ENCODE data around the gene KIAA1191.
"Not testable (repeated sequence)": the region's sequence is repeated elsewhere in the genome, so short reads cannot be mapped to it uniquely, and the experiment has no call there.

Gene KIAA1191, protein sequence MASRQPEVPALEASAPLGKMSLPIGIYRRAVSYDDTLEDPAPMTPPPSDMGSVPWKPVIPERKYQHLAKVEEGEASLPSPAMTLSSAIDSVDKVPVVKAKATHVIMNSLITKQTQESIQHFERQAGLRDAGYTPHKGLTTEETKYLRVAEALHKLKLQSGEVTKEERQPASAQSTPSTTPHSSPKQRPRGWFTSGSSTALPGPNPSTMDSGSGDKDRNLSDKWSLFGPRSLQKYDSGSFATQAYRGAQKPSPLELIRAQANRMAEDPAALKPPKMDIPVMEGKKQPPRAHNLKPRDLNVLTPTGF

DNA sequence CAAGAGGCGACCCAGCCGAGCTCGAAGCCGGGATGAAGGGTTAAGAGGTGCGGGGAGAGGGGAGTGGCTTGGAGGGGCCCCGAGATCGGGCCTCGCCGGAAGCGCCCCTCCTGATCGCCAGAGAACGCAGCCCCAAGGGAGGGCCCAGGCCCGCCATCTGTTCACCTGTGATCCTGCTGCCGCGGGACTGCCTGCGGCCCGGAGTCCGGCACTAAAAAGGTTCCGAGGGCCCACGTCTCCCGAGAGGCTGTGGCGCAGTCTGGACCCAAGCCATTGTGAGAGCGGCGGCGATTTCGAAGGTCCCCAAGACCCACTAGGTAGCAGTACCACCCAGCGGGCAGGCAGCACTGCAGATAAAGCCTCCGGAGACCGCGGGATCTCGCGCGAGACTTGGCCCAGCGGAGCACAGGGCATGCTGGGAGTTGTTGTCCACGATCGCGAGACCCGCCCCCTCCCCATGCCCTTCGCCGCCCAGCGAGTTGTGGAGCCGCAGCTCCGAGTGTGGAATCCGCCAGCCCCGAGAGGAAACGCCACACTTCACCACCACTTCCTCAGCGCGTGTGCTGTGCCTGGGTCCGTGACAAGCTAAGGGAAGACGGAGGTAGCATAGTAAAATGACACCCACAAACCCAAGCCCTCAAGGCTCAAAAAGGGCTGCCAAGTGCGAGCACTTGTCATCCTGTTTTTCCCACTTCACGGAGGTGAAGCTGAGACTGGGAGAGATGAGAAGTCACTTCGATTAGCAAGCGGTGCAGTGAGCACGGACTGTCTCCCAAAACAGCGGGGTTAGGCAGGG is at the start of gene KIAA1191:
KIAA1191 (minus strand) TSS at position 328 of the 796 bp plus-strand sequence. CDS start 2,256 bp downstream, outside the sequence.
- DNase-seq = peak; percentile 87 to 91

DNA sequence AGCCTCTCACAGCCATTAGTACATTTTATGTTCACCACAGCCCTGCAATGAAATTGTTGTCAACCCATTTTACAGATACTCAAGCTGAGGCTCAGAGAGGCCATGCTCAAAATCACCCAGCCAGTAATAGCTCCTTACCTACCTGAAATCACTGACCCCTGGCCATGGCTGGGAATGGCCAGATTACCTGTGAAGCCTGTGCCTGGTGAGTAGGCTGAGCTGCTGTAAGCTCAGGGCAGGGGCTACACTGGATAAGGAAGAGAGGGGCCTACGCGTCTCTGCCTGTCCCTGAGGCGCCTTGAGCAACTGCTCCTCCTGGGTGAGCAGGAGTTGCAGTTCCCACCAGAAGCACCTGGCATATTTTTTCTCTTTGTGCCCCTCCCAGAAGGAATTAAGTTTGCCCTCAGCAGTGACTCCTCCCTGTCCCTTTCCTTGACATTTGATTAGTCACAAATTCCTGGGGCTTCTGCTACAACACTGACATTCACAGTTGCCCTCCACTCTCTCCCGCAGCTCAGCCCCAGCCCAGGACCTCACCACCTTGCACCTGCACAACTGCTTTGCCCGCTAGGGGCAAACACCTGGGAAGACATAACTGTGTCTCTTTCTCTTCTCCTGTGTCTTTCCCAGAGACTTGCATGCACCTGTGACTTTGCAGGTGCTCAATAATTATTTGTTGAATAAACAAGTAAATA is 49.1 kb upstream of the KIAA1191 start:
- DNase-seq = no peak

DNA sequence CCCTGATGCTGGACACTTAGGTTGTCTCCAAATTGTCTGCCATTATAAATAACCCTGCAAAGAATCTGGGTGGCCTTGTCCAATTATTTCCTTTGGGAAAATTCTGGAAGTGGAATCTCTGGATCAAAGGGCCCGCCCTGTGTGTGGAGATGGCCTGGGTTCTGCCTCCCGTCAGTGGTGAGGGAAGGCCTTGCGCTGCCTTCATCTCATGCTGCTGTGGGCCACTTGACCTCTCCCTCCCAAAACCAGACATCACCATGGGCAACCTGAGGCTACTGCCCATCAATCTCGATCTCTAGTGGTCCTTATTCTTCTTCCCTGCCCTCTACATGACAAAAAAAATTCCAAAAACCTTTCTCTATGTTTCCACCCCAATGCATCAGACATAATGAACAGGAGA is 48.2 kb upstream of the KIAA1191 start:
- no peak for DNase-seq

DNA sequence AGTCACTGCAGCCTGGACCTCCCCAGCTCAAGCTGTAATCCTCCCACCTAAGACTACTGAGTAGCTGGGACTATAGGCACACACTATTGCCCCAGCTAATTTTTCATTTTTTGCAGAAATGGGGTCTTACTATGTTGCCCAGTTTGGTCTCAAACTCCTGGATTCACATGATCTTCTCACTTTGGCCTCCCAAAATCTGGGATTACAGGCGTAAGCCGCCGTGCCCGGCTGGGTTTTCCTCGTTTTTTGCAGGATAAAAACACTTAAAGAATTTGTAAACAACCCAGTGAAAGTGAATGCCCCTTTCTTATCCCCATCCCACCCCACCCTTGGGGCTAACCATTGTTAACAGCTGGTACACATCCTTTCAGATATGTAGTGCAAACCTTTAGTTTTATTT is 47.0 kb upstream of the KIAA1191 start:
- no peak for DNase-seq

DNA sequence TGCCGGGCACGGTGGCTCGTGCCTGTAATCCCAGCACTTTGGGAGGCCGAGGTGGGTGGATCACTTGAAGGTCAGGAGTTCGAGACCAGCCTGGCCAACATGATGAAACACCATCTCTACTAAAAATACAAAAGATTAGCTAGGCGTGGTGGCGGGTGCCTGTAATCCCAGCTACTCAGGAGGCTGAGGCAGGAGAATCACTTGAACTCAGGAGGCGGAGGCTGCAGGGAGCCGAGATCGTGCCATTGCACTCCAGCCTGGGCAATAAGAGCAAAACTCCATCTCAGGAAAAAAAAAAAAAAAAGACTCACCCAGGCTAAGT is 46.6 kb upstream of the KIAA1191 start:
- DNase-seq = not testable (repeated sequence)

DNA sequence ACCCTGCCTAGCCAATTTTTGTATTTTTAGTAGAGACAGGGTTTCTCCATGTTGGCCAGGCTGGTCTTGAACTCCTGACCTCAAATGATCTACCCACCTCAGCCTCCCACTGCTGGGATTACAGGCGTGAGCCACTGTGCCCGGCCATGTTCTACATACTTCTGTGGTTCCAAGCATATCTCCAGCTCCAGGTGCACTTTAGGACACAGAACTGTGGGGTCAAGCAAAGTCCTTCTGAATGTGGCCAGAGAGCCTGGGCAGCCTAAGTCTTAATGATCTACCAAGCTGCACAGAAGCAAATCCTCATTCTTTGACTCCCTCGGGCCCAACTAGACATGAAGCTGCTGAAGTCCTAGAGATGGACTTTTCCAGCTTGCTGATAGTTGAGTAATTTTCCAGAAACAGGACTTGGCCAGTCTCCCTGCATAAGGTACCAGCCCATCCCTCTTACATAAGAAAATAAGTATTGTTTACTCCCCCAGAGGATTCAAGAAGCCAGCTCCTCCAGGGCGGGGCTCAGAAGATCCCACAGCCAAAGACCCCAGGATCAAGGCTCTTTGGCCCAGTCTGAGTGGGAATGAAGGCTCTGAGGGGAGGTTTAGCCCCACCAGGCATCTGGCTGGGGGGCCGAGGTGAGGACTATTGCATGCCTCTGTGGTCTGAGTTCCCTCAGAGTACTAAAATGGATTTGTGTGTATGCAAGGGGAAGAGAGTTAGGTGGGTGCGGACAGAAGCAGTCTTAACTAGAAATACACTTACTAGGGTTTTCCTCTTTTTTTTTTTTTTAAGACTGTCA is 46.1 kb upstream of the KIAA1191 start:
- no peak for DNase-seq

DNA sequence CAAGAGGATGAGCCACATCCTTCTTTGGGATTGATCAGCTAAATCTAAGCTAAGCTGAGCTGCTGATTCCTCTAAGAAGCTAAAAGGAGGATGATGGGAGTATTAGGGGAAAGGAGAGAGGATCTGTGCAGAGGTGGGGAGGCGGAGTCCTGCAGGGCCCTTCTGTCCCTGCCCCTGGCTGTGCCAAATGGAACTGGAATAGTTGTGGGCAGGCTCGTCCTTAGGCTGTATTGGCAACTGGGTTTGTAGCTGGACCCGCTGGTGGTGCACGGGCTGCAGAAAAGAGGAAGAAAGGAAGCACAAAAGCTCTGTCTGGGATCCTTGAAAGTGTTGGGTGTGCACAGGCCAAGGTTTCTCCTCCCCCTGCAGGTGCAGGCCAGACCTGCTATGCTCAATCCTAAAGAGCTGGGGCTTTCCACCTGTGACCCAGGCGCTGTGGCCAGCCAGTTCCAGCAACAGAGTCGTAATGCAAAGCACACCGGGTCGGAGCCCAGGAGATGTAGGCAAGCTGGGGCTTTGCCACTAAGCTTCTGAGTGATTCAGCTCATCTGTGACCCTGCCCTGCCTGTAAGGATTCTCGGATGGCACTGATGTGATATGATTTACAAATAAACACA is 45.0 kb upstream of the KIAA1191 start:
- DNase-seq = no peak

DNA sequence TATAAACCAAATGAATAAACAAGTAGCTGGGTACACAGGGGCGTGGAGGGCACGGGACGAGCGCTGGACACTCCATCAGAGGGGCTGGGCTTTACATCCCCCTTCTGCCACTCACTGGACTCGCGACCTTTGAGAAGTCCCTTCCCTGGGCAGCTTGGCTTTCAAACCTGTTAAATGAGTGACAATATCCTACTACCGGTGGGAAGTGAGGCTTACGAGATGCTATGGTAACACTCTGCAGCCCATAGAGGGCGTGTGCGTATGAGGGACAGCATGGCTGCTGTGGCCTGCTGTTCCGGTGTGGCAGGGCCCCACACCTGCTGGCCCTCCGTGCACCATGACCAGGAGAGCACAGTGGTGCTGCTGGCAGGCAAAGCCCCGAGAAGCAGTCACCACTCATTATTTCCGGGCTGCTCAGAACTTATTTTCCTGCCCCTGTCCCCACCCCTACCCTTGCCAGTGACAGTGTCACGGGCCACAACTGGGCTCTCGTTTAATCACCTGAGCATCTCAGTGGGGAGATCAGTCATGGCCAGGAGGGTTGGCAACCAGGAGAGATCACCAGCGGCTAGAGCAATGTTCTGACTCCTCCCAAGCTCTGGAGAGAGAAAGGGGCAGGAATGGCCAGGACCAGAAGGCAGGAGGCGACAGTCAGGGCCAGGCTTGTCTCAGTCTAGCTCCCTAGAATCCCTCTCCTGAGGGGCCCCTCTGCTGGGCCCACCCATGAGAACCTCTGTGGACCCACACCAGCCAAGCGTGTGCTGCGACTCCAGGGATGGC is 44.3 kb upstream of the KIAA1191 start:
- no peak for DNase-seq

DNA sequence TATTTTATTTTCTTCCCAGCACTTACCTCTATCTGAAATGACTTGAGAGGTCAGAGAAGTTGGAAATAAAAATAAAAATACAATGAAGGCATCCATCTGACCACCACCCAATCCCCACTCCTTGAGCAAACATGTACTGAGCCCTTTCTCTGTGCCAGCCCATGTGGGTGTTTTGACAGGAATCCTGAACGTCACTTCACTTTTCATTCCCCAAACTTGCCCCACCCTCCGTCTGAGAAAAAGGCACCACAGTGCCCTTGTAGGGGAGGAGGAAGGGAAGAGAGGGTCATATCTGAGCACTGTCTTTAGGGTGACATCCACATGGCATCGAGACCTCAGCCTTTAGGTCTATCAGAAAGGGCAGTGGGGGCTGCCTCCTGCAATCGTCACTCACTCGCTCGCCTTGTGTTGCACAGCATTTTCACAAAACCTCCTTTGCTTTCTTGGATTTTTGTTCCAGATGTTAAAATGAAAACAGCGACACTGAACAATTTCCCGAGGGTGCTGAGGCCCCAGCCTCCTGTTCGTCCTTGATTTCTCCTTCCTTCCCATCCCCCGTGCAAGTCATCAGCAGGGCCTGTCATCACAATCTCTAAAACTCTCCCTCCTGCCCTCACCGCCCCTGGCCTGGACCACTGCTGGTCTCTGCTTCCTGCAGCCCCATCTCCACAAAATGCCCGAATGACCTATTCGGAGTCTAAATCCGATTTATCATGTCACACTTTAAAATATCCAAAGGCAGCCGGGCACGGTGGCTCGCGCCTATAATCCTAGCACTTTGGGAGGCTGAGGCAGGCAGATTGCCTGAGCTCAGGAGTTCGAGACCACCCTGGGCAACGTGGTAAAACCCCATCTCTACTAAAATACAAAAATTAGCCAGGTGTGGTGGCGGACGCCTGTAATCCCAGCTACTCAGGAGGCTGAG is 40.0 kb upstream of the KIAA1191 start:
- DNase-seq = no peak

DNA sequence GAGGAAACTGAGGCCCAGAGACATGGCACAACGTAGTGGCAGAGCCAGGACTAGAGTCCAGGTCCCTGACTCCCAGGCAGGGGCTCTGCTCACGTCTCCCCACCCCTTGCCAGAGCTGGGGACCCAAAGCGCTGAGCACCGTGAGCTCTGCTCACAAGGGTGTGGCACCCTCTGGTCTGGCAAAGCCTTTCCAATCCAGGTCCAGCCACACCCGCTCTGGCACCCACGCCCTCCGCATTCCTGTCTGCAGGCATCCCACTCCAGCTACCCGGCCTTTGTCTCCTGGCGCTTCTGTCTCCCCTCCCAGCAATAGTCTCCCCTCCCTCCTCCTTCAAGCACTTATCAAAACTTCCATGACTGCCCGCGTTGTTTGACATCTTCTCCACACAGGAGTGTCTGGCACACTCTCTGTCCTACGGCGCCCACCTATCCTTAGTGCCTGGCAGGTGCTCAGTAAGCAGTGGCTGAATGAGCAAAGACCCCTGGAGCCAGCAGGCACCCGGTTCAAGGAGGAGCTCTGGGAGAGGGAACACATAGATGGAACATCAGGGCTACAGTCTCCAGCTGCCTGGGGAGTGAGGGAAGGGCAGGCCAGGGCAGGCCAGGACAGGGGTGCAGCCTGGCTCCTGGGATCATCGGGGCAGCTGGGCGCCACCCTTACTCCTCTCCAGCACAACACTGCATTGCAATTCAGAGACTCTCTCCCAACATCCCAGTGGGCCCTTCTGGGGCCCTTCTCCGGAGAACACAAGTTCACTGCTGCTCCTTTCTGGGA is 39.0 kb upstream of the KIAA1191 start:
- DNase-seq = no peak

DNA sequence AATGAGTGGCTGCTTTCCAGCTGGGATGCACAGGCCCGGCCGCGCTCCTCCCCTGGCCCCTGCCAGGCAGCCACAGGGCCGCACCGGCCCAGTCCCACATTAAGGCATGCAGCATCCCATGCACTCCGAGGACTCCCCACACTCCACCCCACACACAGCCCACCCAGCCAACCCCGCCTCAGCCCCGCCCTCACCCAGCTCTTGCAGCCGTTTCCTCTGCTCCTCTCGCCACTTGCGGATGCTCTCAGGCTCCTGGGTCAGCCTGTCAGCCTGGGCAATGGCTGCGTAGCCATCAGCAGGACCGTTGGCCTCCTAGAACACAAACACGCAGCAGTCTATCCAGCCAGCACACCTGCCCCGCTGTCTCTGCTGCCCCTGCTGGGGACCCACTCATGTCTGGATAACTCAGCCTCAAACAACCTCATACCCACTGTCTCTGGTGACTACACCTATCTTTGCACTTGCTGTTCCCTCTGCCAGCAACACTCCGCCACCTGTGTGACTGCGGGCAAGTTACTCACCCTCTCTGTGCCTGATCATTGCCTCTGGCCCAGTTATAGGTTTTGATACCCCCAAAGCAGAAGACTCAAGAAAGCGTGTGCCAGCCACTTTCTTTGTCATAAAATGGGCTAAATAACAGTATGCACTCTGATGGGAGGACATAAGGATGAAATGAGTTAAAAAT is 36.3 kb upstream of the KIAA1191 start:
- no peak for DNase-seq

DNA sequence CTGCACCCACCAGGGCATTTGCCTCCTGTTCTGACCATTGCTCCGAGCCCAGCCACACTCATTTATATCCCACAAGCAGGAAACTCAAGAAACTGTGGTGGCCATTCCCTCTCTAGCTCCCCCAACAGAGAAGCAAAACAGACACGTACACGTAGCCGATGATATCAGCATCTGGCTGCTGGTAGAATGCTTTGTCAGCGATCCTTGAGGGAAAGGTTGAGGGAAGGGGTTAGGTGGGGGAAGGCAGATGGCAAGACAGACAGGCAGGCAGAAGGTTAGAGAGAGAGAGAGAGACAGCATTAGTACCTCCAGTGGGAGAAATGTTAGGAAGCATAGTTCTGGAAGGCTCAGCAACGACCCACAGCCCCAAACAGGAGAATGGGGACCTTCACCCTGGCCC is 34.8 kb upstream of the KIAA1191 start:
- DNase-seq = no peak

DNA sequence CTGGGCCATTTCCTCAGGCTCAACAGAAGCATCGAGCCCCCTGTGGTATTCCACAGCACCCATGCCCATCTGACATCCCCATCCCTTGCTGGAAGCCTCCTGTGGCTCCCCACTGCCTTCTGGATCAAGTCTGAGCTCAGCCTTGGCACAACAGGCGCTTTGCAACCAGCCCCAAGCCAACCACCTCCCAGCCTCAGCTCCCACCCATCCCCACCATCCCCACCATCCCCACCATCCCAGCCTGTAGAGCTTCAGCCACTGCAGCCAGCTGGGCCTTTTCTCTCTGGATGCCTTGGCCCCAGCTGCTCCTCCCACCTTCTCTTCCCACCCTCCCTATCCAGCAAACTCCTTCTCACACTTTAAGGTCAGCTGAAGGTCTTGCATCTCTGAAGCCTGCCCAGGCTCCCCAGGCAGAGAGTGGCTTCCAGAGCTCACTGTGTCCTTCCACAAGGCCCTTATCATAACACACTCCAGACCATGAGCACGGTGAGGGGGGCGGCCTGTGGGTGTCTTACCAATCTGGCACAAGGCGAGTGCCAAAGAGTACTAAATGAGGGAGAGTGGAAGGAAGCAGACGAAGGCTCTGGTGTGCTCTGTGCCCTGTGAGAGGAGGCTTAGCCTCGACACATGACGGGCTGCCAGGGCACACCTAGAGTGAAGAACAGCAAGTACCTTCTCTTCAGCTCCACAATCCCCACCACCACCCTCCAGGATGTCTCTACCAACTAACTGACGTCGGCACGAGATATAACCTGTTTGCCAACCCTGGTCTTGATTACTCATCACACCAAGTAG is 33.5 kb upstream of the KIAA1191 start:
- no peak for DNase-seq

DNA sequence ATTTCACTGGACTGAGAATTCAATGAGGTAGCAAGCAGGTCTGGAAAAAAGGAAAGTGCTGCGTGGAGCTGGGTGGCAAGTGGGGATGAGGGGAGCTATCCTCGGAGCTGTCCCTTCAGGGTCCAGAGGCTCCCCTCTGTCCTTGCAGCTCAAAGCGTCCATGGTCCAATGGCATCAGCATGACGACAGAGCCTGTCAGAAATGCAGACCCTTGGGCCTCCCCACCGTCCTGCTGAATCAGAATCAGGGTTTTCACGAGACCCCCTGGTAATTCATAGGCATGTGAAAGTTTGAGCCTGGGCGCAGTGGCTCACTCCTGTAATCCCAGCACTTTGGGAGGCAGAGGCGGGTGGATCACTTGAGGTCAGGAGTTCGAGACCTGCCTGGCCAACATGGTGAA is 32.5 kb upstream of the KIAA1191 start:
- DNase-seq = no peak

DNA sequence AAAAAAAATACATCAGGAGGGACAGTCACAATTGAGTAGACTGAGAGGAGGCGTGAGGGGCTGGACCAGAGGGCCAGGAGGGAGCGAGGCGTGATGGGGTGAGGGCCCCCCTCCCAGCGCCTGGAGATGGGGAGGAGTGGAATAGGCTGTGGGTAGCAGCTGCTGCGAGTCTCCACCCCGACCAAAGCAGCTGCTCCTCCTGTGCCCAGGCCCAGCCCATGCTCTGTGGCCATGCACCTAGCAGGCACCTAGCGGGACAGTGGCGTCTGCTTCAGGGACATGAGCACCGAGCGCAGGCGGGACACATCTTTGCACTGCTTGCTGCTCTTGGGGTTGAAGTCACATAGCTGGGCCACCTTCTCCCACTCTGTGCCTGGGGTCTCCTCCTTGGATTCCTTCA is 31.0 kb upstream of the KIAA1191 start:
- no peak for DNase-seq

DNA sequence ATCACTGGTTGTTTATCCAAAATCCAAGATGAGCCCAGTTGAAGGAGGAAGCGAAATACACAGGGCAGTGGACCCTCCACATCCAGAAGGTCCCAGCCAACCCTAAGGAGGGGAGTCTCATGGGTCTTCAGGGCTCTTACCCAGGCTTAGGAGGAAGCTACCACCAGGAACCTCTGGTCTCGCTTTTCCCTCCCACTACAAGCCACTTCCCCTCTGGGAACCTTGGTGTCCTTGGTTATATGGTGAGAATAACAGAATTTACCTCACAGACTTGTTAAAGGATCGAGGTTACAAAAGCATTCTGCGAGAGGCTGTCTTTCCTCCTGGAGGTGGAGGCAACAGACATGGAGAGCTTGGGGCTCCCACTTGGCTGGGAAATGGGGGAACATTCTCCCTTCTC is 30.4 kb upstream of the KIAA1191 start:
- no peak for DNase-seq

DNA sequence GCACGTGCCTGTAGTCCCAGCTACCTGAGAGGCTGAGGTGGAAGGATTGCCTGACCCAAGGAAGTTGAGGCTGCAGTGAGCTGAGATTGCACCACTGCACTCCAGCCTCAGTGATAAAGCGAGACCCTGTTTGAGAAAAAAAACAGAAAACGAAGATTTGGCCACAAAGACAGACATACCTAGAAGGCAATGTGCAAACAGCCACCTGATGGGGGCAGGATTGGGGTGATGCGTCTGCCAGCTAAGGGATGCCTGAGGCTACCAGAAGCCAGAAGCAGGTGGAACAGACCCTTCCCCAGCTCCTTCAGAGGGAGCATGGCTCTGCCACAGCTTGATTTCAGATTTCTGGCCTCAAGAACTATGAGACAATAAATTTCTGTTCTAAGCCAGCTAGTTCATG is 29.9 kb upstream of the KIAA1191 start:
- no peak for DNase-seq

Data from NCI-H2081 (cell line).